ENCODE measurements around the gene LUZP2. TPM values are rescaled to one million over a fixed set of nuclear protein-coding genes. Genes with fewer than 3 reads are reported as not detected.

LUZP2 gene
- total and polyA plus RNA-seq, 4 donors: 0.05 TPM; not detected in 3

- no peak for TF ChIP-seq ZBTB33 (IDR thresholded peaks at IDR 0.05)
- TF ChIP-seq TAF1 (conservative IDR thresholded peaks at IDR 0.05): no peak
Observed at GRCh38 chr11:25048632-25049031, 551.8 kb downstream of the LUZP2 start (continued).

GRCh38 chr11:25052844-25053243 lies 556.0 kb downstream of the LUZP2 start:
- H3K4me1 ChIP-seq (ENCODE audit: control insufficient read depth in 4 of 4, insufficient read depth in 4 of 4, low read length in 3 of 4): no peaks in the 10 kb centered on the region
- TF ChIP-seq RAD21 (IDR thresholded peaks at IDR 0.05) (no peak), SP1 (IDR thresholded peaks at IDR 0.05) (no peak), GABPA (IDR thresholded peaks at IDR 0.05 in 1 of 2, conservative IDR thresholded peaks at IDR 0.05 in 1 of 2) (no peak), NR2F2 (IDR thresholded peaks at IDR 0.05) (no peak), FOXA1 (IDR thresholded peaks at IDR 0.05) (no peak), ATF3 (IDR thresholded peaks at IDR 0.05) (no peak), REST (IDR thresholded peaks at IDR 0.05) (no peak), CTCF (IDR thresholded peaks at IDR 0.05; ENCODE audit: low read depth, low read length, missing input control) (no peak), JUND (IDR thresholded peaks at IDR 0.05) (no peak), FOXA2 (IDR thresholded peaks at IDR 0.05) (no peak), YY1 (IDR thresholded peaks at IDR 0.05) (no peak), RXRA (IDR thresholded peaks at IDR 0.05) (no peak), HNF4G (IDR thresholded peaks at IDR 0.05) (no peak), ZBTB33 (IDR thresholded peaks at IDR 0.05) (no peak), MAX (IDR thresholded peaks at IDR 0.05) (no peak), TAF1 (conservative IDR thresholded peaks at IDR 0.05) (no peak)

More at GRCh38 chr11:25052844-25053243, 556.0 kb downstream of the LUZP2 start:
- DNase-seq (ENCODE audit: low spot score): no peak
- no peak overlapping the region for H3K4me3 ChIP-seq (ENCODE audit: low read depth in 1 of 3, low read length in 3 of 3)
- H3K27ac ChIP-seq (ENCODE audit: low read depth in 1 of 2, low read length in 2 of 2): no peak overlapping the region
- no peaks in the 10 kb centered on the region for H3K36me3 ChIP-seq (ENCODE audit: control insufficient read depth in 4 of 4, insufficient read depth in 3 of 4, low read depth in 1 of 4, low read length in 3 of 4)
- no peaks in the 10 kb centered on the region for H3K9me3 ChIP-seq (ENCODE audit: control insufficient read depth in 4 of 4, low read length in 3 of 4)
- no peaks in the 10 kb centered on the region for H3K27me3 ChIP-seq (ENCODE audit: control insufficient read depth in 4 of 4, insufficient read depth in 4 of 4, low read length in 3 of 4)
- H3K9ac ChIP-seq (ENCODE audit: low read depth in 1 of 2, low read length in 2 of 2): no peak overlapping the region

Measured in liver (tissue), 9 donors.